Stimulated activated CD4-positive, alpha-beta T cell treated with anti-CD3 and anti-CD28 coated beads, Interleukin-4, amount 100 ng/mL, for 24 hours (primary cell): Measurements from ENCODE around the gene ENDOV.

Experiments
- DNase-seq: peaks from one replicate; pipeline ENCODE4 v3.0.0-alpha.2; 2020

The ENDOV gene

GRCh38 chr17:80432350-80432955, 17.5 kb downstream of the ENDOV start:
- DNase-seq, result no peak

- no peak for DNase-seq
Measured at GRCh38 chr17:80432961-80433550, 18.1 kb downstream of the ENDOV start.

DNA sequence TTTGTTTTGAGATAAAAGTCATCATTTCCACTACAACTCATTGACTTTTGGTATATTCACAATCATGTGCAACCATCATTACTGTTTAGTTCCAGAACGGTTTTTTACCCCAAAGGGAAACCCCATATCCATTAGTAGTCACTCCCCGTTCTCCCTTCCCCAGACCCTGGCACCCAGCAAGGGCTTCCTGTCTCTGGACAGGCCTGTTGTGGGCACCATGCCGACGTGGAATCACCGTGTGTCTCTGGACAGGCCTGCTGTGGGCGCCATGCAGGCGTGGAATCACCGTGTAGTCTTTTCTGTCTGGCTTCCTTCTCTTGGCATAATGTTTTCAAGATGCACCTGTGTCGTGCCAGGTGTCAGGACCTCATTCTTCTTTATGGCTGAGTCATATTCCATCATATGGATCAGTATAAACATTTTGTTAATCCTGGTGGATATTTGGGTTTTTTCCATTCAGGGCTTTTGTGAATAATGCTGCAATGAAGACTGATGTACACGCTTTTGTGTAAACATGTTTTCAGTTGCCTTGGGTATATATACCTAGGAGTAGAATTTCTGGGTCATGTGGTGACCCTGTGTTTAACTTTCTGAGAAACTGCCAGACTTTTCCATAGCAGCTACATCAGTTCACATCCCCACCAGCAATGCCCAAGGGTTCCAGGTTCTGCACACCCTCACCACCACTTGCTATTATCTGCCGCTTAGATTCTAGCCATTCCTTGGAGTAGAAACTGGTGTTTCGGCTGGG, 19.1 kb downstream of the ENDOV start:
- no peak for DNase-seq

- DNase-seq, result no peak
Measured at GRCh38 chr17:80437532-80437931, 22.6 kb downstream of the ENDOV start.

DNA sequence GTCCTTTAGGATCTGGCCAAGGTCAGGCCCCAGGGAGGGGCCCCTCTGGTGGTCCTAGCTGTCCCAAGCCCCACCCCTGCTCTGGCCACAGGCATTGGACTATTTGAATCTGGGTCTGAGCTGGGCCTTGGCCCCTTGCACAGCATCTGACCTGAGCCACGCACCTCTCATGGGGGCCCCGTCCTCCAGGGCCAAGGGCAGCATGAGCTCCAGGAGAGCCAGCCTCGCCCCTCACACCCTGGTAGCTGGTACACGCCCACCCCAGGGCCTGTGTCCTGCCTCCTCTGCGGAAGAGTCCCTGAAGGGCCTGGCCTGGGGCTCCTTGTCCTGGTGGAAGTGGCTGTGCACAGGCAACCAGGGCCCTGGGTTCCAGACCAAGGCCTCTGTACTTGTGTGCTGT, 23.8 kb downstream of the ENDOV start:
- no peak for DNase-seq

GRCh38 chr17:80439499-80439898, 24.5 kb downstream of the ENDOV start:
- DNase-seq, result no peak

DNA sequence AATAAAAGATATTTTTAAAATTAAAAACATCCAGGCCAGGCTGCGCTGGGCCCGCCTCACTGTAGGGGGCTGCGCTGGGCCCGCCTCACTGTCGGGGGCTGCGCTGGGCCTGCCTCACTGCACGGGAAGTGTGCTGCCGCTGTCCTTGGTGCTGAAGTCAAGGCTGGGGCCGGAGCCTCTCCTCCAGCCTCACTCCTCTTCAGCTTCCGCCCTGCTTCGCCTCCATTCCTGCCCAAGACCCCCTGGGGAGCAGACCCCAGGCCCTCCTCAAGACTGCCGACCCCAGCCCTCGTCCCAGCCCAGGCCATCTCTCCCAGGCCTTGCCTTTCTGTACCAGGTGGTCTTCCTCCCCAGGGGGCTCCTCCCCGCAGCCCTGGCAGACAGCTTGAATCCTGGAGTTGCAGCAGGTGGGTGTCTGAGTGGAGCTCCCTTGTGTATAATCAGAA, 26.2 kb downstream of the ENDOV start:
- peak; percentile 48 for DNase-seq

- DNase-seq, result no peak
Measured at GRCh38 chr17:80441598-80442322, 26.8 kb downstream of the ENDOV start.

DNA sequence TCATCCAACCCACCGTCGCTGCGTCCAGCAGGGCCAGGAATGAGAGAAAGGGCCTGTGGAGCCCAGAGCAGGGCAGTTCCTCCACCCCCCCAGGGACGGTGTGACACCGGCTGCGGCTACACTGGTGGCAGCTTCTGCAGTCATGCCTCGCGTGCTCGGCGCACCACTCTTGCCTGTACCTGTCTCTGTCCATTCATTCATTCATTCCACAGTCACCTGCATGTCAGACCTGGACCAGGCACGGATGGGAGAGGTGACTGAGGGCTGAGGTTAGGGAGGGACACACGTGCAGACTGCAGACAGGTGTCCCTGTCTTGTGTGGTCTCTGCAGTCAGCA, 27.3 kb downstream of the ENDOV start:
- no peak for DNase-seq

DNA sequence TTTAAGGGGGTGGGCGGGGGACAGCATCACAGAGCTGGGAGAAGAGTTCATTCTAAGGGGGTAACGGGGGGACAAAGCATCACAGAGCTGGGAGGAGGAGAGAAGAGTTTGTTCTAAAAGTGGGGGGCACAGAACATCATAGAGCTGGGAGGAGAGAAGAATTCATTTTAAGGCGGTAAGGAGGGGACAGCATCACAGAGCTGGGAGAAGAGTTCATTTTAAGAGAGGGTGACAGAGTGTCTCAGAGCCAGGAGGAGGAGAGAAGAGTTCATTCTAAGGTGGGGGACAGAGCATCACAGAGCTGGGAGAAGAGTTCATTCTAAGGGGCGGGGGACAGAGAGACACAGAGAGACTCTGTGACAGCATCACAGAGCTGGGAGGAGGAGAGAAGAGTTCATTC, 27.8 kb downstream of the ENDOV start:
- DNase-seq, result no peak

GRCh38 chr17:80443498-80443897, 28.5 kb downstream of the ENDOV start:
- no peak for DNase-seq

- no peak for DNase-seq
Measured at GRCh38 chr17:80443916-80444643, 29.1 kb downstream of the ENDOV start.

DNA sequence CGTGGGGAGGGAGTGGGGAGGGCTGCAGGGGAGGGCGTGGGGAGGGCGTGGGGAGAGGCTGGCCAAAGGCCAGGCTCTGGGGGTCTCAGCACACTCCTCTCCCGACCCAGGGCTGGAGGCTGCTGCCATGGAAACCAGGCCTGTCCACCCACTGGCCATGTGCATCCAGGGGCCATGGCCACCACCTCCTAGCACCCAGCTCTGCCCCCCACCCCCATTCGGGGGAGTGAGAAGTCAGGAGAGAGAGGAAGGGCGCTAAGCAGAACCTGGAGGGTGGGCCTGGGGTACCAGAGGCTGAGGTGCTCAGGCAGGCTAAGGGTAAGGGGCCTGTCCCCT, 29.6 kb downstream of the ENDOV start:
- no peak for DNase-seq

DNA sequence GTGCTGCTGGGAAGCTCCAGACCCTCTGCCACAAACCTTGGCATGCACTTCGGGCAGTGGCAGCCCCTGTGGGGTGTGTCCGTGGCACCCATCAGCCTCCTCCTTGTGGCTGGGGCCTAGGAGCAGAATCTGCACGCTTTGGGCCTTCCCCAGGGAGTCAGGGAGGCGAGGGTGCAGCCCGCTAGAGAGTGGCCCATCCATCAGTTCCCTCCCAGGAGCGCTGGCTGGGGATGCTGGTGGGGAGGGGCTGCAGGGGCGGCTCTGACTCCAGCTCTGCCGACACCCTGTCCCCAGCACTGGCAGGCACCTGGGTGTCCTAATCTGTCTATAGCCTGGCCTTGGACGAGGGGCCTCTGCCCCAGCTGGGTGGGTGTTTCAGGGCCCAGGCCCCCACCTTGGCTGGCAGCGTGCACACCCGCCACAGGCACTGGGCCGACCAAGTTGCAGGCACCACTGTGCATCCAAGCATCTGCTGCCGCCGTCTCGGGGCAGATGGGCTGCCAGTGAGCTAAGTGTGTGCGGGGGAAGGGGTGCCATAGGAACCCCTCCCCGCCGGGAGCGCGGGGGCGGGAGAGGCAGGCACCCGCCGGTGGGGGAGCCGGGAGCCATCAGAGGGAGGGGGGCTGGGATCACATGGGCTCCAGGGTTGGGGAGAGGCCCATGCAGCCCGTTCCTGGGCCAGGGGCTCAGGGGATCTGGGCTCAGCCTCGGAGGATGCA, 30.2 kb downstream of the ENDOV start:
- no peak for DNase-seq

- no peak for DNase-seq
Measured at GRCh38 chr17:80445726-80446110, 30.8 kb downstream of the ENDOV start.

- no peak for DNase-seq
Measured at GRCh38 chr17:80446645-80447405, 31.9 kb downstream of the ENDOV start.

DNA sequence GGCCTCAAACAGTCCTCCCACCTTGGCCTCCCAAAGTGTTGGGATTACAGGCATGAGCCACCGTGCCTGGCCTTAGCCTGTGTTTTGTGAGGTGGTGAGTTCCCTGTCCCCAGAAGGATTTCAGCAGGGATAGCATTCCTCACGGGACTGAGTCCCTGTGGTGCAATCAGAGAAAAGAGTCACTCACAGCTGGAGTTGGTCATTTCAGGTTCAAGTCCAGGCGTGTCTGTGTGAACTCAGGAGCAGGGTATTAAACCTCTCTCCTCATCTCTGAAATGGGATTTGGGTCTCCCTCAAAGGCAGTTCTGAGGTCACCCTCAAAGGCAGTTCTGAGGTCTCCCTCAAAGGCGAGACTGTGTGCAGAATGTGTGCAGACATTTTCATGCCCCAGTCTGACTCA, 32.8 kb downstream of the ENDOV start:
- DNase-seq, result no peak

- no peak for DNase-seq
Measured at GRCh38 chr17:80449194-80449929, 34.4 kb downstream of the ENDOV start.

DNA sequence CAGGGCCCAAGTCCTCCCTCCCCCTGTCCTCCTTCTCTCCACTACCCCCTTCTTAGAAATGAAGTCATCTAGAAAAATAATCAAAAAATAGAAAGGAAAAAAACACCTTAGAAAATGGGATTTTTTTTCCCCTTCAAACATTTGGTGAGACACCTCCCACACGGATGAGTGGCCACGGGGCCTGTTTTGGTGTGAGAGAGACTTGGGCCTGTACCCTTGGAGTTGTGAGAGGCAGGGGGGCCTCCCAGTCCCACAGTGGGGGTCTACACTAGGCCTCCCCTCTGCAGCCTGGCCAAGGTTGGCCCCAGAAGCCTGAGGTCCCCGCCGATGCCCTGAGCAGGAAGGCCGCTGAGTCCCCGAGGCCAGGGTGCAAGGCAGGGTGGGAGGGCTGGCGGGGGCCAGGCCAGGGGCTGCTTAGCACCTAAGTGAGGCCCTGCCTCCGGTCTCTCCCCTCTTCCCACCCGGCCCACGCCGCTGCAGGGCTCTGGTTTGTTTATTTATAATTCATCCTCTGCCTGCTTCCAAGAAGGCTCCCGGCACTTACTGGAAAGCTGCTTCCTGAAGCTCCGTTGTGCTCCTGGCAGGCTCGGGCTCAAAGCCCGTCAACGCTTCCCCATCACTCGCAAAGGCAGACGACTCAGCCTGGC, 35.1 kb downstream of the ENDOV start:
- DNase-seq, result no peak

DNA sequence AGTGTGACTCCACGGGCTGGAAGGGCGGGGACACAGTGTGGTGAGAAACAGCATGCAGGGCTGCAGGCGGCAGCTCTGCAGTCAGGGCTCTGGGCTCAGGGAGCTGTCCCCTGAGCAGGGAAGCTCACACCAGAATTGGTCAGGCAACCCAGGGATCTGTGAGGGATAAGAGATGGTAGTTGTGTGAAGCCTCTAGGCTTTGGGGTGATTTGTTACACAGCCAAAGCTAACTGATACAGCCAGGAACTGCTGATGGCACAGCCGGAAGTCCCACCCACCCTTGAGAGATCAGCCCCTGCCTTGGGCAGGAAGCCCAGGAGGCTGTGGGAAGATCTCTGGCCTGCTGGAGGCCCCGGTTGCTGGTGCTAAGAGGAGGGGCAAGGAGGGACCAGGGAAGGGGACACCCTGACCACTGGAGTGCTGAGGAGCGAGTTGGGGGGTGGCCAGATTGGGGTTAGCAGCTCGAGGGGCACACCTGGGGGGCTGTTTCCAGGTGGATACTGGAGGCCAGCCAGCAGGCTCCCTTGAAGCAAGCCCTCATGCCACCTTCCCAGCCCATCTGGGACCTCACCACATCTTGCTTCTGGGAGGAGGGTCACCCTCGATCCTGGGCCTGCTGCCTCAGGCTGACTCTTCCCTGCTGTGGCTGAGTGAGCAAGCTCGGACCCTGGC, 36.3 kb downstream of the ENDOV start:
- DNase-seq, result no peak
